Measurements from ENCODE around the gene ANO1.
A peak's percentile ranks its signal among the peaks of the same experiment; 100 is the strongest.

The ANO1 gene

GRCh38 chr11:70176940-70177689, 99.0 kb downstream of the ANO1 start:
- H3K4me3 ChIP-seq (ENCODE audit: low read length) = no peak overlapping the region
- TF ChIP-seq CTCF (conservative IDR thresholded peaks at IDR 0.05; ENCODE audit: low read length) = peak; percentile 43
- no peak for DNase-seq (ENCODE audit: low read depth)

GRCh38 chr11:70180906-70181305, 102.8 kb downstream of the ANO1 start:
- no peak overlapping the region for H3K4me3 ChIP-seq (ENCODE audit: low read length)
- TF ChIP-seq CTCF (conservative IDR thresholded peaks at IDR 0.05; ENCODE audit: low read length) = no peak
- DNase-seq (ENCODE audit: low read depth) = no peak

GRCh38 chr11:70182266-70182665, 104.1 kb downstream of the ANO1 start:
- TF ChIP-seq CTCF (conservative IDR thresholded peaks at IDR 0.05; ENCODE audit: low read length) = no peak
- DNase-seq (ENCODE audit: low read depth) = no peak

GRCh38 chr11:70183032-70183431, 104.9 kb downstream of the ANO1 start:
- H3K4me3 ChIP-seq (ENCODE audit: low read length) = no peak overlapping the region
- DNase-seq (ENCODE audit: low read depth) = no peak
- no peak for TF ChIP-seq CTCF (conservative IDR thresholded peaks at IDR 0.05; ENCODE audit: low read length)

More at GRCh38 chr11:70182266-70182665, 104.1 kb downstream of the ANO1 start:
- H3K4me3 ChIP-seq (ENCODE audit: low read length) = no peak overlapping the region

GRCh38 chr11:70183483-70184176, 105.5 kb downstream of the ANO1 start:
- no peak for TF ChIP-seq CTCF (conservative IDR thresholded peaks at IDR 0.05; ENCODE audit: low read length)
- no peak for DNase-seq (ENCODE audit: low read depth)

GRCh38 chr11:70184396-70184795, 106.3 kb downstream of the ANO1 start:
- no peak overlapping the region for H3K4me3 ChIP-seq (ENCODE audit: low read length)
- DNase-seq (ENCODE audit: low read depth) = no peak

More at GRCh38 chr11:70183483-70184176, 105.5 kb downstream of the ANO1 start:
- H3K4me3 ChIP-seq (ENCODE audit: low read length) = no peak overlapping the region

More at GRCh38 chr11:70184396-70184795, 106.3 kb downstream of the ANO1 start:
- no peak for TF ChIP-seq CTCF (conservative IDR thresholded peaks at IDR 0.05; ENCODE audit: low read length)
